Measurements from ENCODE around the gene TMEM54. TPM values are rescaled to one million over a fixed set of nuclear protein-coding genes. Genes with fewer than 3 reads are reported as not detected.

Gene TMEM54
- total and polyA plus RNA-seq, 2 experiments from 2014 or later: 33.7 to 60.4 TPM

GRCh38 chr1:32925403-32926162 is 24.4 kb upstream of the TMEM54 start:
- no peaks in the 10 kb centered on the region for H4K20me1 ChIP-seq (ENCODE audit: insufficient read depth)
- H3K4me3 ChIP-seq: no peak overlapping the region
- peak overlapping the region; percentile 30; the same call in 1 of the 2 replicates for H3K9ac ChIP-seq
- H3K27me3 ChIP-seq (replicated peaks; ENCODE audit: insufficient read depth): no peaks in the 10 kb centered on the region
- H3K9me3 ChIP-seq (ENCODE audit: low read depth): no peaks in the 10 kb centered on the region
- H3K9me2 ChIP-seq (ENCODE audit: insufficient read depth): no peaks in the 10 kb centered on the region
- peak overlapping the region; percentile 69 for H2AFZ ChIP-seq
- H3K4me2 ChIP-seq (ENCODE audit: unreplicated experiment): no peak overlapping the region
- 33 to 35% methylated on average over 23 to 24 of the region's 24 CpGs for WGBS, 2 experiments (ENCODE audit: low coverage in 1 of 2, low lambda C conversion rate in 2 of 2, missing lambda C conversion rate in 2 of 2)
- H3K4me1 ChIP-seq (ENCODE audit: insufficient read depth): peaks cover under 1% of the 10 kb centered on the region; the same call in 1 of the 2 replicates
- no peak overlapping the region for H3K27ac ChIP-seq
- in situ Hi-C loops (cut with MboI): no loop called here
- no peaks in the 10 kb centered on the region for H3K36me3 ChIP-seq (ENCODE audit: low read depth)
- H3K79me2 ChIP-seq (ENCODE audit: insufficient read depth): no peaks in the 10 kb centered on the region
- DNase-seq: peak; percentile 67
- no peaks in the 10 kb centered on the region; the same call in 1 of the 2 replicates for H3F3A ChIP-seq (ENCODE audit: insufficient read depth)
- TF ChIP-seq EZH2 (IDR thresholded peaks at IDR 0.05; ENCODE audit: insufficient read depth, poor library complexity, severe bottlenecking): no peak
- no peak for TF ChIP-seq EZH2phosphoT487 (IDR thresholded peaks at IDR 0.05; ENCODE audit: insufficient read depth, low read depth)

- DNase-seq: no peak
- Histone ChIP-seq H3K27me3 (replicated peaks; ENCODE audit: insufficient read depth) (no peaks in the 10 kb centered on the region), H2AFZ (no peak overlapping the region), H3K36me3 (ENCODE audit: low read depth) (no peaks in the 10 kb centered on the region), H4K20me1 (ENCODE audit: insufficient read depth) (no peaks in the 10 kb centered on the region), H3K9ac (no peak overlapping the region), H3K79me2 (ENCODE audit: insufficient read depth) (no peaks in the 10 kb centered on the region), H3K4me2 (ENCODE audit: unreplicated experiment) (no peak overlapping the region), H3K9me3 (ENCODE audit: low read depth) (no peaks in the 10 kb centered on the region), H3K4me3 (no peak overlapping the region), H3K4me1 (ENCODE audit: insufficient read depth) (peaks cover 7% of the 10 kb centered on the region), H3K9me2 (ENCODE audit: insufficient read depth) (no peaks in the 10 kb centered on the region), H3F3A (ENCODE audit: insufficient read depth) (peaks cover under 1% of the 10 kb centered on the region; the same call in 1 of the 2 replicates), H3K27ac (no peak overlapping the region)
- TF ChIP-seq EZH2phosphoT487 (IDR thresholded peaks at IDR 0.05; ENCODE audit: insufficient read depth, low read depth) (no peak), EZH2 (IDR thresholded peaks at IDR 0.05; ENCODE audit: insufficient read depth, poor library complexity, severe bottlenecking) (no peak)
- in situ Hi-C loops (cut with MboI): no loop called here
- 43 to 46% methylated on average over 29 to 31 of the region's 31 CpGs for WGBS, 2 experiments (ENCODE audit: low coverage in 1 of 2, low lambda C conversion rate in 2 of 2, missing lambda C conversion rate in 2 of 2)
These were observed 23.7 kb upstream of the TMEM54 start for GRCh38 chr1:32924881-32925344.

- Histone ChIP-seq H3K9me2 (ENCODE audit: insufficient read depth) (no peaks in the 10 kb centered on the region), H3K4me3 (no peak overlapping the region), H3K4me1 (ENCODE audit: insufficient read depth) (peaks cover 11% of the 10 kb centered on the region), H2AFZ (no peak overlapping the region), H3K27me3 (replicated peaks; ENCODE audit: insufficient read depth) (no peaks in the 10 kb centered on the region), H3K27ac (no peak overlapping the region), H3F3A (ENCODE audit: insufficient read depth) (0 out of 2 replicates have a peak, but pooled peaks cover 5% of the 10 kb centered on the region), H4K20me1 (ENCODE audit: insufficient read depth) (no peaks in the 10 kb centered on the region), H3K4me2 (ENCODE audit: unreplicated experiment) (no peak overlapping the region), H3K9ac (no peak overlapping the region), H3K9me3 (ENCODE audit: low read depth) (no peaks in the 10 kb centered on the region), H3K79me2 (ENCODE audit: insufficient read depth) (no peaks in the 10 kb centered on the region), H3K36me3 (ENCODE audit: low read depth) (no peaks in the 10 kb centered on the region)
- in situ Hi-C loops (cut with MboI): no loop called here
- TF ChIP-seq EZH2 (IDR thresholded peaks at IDR 0.05; ENCODE audit: insufficient read depth, poor library complexity, severe bottlenecking) (no peak), EZH2phosphoT487 (IDR thresholded peaks at IDR 0.05; ENCODE audit: insufficient read depth, low read depth) (no peak)
- 71 to 73% methylated on average over 7 of the region's 7 CpGs for WGBS, 2 experiments (ENCODE audit: low coverage in 1 of 2, low lambda C conversion rate in 2 of 2, missing lambda C conversion rate in 2 of 2)
- no peak for DNase-seq
These were observed 19.6 kb upstream of the TMEM54 start for GRCh38 chr1:32920833-32921232.

- no peaks in the 10 kb centered on the region for H4K20me1 ChIP-seq (ENCODE audit: insufficient read depth)
- in situ Hi-C loops (cut with MboI): no loop called here
- peaks cover 11% of the 10 kb centered on the region for H3K4me1 ChIP-seq (ENCODE audit: insufficient read depth)
- H2AFZ ChIP-seq: peak overlapping the region; percentile 61
- H3K9me2 ChIP-seq (ENCODE audit: insufficient read depth): no peaks in the 10 kb centered on the region
- H3K36me3 ChIP-seq (ENCODE audit: low read depth): no peaks in the 10 kb centered on the region
- H3F3A ChIP-seq (ENCODE audit: insufficient read depth): 0 out of 2 replicates have a peak, but pooled peaks cover 5% of the 10 kb centered on the region
- TF ChIP-seq EZH2phosphoT487 (IDR thresholded peaks at IDR 0.05; ENCODE audit: insufficient read depth, low read depth) (no peak), EZH2 (IDR thresholded peaks at IDR 0.05; ENCODE audit: insufficient read depth, poor library complexity, severe bottlenecking) (no peak)
- H3K79me2 ChIP-seq (ENCODE audit: insufficient read depth): no peaks in the 10 kb centered on the region
- WGBS, 2 experiments (ENCODE audit: low coverage in 1 of 2, low lambda C conversion rate in 2 of 2, missing lambda C conversion rate in 2 of 2): 68 to 73% methylated on average over 10 to 11 of the region's 11 CpGs
- peak; percentile 71 for DNase-seq
- peak overlapping the region; percentile 16; the same call in 1 of the 2 replicates for H3K27ac ChIP-seq
- H3K27me3 ChIP-seq (replicated peaks; ENCODE audit: insufficient read depth): no peaks in the 10 kb centered on the region
- H3K4me2 ChIP-seq (ENCODE audit: unreplicated experiment): peak overlapping the region; percentile 67
- H3K9me3 ChIP-seq (ENCODE audit: low read depth): no peaks in the 10 kb centered on the region
- H3K9ac ChIP-seq: no peak overlapping the region
- no peak overlapping the region for H3K4me3 ChIP-seq
These were observed 18.9 kb upstream of the TMEM54 start for GRCh38 chr1:32919811-32920733.
